Activated naive CD4-positive, alpha-beta T cell (primary cell): ENCODE results near the gene MET.
"Not testable (repeated sequence)": the region's sequence is repeated elsewhere in the genome, so short reads cannot be mapped to it uniquely, and the experiment has no call there.

Experiments used
- DNase-seq, 4 experiments: peaks; one replicate each; lab custom pipeline; 2025; lab: John Stamatoyannopoulos, UW

The MET gene

DNA sequence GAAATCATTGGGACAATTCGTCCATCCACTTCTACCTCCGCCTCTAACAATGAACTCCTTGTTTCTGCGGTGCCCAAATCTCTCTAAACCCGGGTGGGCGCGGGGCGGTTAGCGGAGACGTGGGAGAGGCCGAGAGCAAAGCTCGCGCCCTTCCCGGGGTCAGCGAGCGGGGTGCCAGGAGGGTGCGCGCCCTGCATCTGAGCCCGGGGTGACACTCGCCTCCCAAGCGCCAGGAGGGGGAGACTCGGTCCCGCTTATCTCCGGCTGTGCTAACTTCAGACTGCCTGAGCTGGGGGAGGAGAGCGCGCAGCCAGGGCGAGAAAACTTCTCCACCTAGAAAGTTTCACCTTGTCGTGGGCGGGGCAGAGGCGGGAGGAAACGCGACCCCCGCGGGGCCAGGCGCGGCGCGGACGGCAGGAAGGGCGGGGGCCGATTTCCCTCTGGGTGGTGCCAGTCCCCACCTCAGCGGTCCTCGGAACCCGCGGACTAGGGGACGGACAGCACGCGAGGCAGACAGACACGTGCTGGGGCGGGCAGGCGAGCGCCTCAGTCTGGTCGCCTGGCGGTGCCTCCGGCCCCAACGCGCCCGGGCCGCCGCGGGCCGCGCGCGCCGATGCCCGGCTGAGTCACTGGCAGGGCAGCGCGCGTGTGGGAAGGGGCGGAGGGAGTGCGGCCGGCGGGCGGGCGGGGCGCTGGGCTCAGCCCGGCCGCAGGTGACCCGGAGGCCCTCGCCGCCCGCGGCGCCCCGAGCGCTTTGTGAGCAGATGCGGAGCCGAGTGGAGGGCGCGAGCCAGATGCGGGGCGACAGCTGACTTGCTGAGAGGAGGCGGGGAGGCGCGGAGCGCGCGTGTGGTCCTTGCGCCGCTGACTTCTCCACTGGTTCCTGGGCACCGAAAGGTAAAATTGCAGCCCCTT lies at the start of gene MET:
Gene MET (plus strand): TSS at position 516 of the 915 bp plus-strand sequence. CDS start 26,889 bp downstream, outside the sequence.
- no peak for DNase-seq

DNA sequence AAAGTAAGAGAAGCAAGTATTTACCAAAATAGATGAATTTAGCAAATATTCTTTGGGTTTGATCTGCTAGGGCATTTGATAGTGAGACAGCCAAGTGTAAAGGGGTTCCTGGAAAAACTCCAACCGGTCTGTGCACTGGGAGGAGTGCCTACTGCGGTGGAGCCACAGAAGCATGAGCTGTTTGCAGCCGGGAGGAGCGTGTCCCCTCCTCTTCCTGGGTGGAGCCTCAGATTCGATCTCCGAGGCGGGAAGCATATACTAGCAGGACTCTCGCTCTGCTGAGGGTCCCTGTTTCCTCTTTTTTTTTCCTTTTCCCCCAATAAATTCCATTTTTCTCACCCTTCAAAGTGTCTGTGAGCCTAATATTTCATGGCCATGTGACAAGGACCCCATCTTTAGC lies 45.1 kb upstream of the MET start:
- DNase-seq: no peak

DNA sequence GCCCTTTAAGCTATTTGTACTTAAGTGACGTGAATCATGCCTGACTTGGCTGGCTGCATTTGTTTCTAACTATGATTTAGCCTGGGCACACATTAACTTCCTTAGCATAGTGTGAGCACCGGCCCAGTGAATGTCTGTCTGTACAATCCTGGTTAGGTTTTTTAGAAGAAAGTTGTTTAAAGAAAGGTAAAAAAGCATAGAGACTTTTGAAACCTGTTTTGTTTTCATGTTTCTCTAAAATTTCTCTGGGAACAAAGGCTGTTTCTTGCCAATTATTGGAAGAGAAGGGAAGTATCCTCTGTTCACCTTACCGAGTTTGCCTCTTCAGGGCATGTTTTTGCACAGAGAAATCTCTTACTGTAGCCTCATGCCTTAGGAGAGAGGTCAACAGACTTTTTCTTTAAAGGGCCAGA lies 42.9 kb upstream of the MET start:
- DNase-seq: no peak

DNA sequence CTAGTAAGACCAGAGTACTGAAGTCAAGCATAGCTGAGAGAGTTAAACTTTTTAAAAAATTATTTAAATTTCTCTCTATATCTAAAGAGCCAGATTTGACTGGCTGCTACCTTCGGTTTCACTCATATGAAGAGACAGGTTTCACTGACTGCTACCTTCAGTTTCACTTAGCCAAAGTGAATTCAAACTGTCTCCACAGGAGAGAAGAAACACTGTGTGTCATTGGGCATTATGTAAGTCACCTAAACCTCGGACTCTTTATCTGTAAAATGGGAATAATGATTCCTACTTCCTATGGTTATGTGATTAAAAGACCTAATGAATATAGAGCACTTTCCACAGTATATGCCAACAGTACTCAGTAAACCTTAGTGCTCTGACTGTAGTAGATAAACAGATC lies 41.6 kb upstream of the MET start:
- no peak for DNase-seq

DNA sequence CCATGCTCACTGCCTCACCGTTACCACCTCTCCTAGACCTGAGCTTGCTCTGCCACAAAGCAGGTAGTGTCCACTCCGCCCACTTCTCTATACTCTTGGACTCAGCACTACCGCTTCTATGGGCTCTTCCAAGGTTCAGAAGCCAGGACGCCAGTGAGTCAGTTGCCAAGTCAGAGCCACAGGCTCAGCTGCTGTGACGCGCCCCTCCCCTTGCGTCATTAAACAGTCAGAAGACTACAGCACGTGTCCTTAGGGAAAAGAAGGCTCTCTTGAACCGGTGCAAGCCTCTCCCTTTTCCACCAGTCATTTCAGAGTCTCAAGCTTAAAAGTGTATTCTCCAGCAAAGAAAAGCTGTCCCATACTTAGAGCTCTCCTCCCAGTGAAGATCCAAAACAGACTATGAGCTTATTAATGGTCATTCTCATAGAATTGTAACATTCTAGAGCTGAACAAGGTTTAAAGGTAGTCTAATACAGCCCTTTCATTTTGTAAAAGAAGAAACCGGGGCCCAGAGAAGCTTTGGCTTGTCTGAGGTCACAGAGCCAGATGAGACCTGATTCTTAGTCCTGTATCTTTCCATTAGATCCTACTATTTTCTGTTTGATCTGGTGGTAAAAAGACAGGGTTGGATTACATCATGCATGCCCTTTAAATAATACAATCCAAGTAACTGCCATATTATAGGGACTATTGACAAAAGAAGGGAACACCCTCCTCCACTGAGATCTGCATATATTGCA lies 40.9 kb upstream of the MET start:
- no peak for DNase-seq

DNA sequence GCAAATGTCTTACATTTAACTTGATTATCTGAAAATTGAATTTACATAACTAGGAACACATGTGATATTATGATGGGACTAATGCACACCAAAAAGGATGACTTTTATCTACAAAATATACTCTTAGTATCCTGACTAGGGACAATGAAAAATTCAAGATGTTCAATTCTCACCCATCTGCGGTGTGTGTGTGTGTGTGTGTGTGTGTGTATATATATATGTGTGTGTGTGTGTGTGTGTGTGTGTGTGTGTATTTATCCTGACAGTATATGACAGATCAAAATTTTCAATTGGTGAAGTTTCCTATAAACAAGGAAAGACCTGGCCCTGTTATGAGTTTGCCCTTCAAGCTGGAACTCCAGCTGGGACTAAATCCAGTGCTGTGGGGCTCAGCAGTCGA lies 40.3 kb upstream of the MET start:
- DNase-seq: no peak

DNA sequence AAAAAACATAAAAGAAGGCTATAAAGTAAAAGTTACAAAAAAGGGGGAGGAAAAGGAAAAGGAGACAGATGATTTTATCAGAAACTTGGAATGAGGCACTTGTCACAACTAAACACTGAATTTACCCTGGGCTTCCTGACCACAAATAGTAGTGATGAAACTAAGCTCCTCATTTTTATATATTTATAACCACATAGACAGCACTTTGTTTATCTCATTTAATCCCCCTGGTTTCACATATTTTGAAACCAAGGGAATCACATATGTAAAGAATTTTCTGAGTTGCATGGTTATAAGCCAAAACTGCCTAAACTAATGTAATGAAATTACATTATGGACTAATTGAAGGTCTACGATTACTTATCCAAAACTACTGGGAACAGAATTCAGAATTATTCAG lies 39.6 kb upstream of the MET start:
- no peak for DNase-seq

DNA sequence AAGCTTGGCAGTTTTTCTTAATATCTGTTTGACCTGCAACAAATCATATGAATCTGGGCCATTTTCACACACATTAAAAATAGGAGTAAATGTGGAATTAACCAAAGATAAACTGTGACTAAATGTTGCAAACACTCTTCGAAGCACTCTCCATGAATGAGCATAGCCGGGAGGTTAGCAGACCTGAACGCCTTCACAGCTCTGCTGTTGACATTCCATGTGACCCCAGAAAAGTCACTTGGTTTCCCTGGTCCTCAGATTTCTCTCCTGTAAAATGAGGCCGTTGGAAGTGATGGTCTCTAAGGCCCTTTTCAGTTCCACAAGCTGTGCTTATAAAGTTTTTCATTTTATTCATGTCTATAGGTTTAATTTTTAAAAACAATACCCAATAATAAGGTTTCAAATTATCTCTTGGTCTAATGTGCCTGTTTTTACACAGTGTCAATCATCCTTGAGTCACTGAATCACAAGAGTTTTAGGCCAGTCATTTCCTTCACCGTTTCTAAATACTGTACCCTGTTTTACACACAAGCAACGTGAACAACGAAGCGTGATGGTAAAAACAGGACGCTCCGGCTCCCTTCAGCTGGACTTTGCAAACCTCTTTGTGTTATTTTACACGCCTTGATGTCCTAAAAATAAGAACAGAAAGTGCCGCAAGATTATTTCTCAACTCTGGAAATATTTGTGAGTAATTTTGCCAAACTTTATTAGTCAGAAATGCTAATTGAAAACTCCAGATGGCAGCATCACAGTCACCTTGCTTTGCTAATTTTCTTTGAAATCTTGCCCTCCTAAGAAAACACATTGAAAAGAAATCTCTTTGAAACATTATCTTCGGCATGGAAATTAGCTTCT lies 38.6 kb upstream of the MET start:
- no peak for DNase-seq

DNA sequence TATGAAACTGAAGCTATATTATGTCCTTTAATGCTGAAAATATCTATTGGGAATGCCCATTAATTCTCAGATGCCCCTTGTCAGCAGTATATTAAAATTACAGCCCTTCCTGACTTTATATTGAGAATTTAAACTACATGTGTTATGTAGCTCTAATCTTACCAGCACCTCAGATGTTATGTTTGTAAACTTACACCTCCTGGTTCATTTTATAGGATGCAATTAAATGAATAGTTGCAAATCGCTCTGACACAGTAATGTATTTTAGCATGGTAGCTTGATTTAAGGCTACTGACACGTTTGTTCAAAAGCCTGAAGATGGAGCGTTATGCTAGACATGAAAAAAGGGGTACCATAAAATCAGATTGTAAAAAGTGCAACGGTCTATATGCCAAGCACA lies 35.0 kb upstream of the MET start:
- DNase-seq: no peak

DNA sequence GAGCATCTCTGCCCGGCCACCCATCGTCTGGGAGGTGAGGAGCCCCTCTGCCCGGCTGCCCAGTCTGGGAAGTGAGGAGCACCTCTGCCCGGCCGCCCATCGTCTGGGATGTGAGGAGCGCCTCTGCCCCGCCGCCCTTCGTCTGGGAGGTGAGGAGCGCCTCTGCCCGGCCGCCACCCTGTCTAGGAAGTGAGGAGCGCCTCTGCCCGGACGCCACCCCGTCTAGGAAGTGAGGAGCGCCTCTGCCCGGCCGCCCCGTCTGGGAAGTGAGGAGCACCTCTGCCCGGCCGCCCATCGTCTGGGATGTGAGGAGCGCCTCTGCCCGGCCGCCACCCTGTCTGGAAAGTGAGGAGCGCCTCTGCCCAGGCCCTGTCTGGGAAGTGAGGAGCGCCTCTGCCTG lies 33.4 kb upstream of the MET start:
- DNase-seq: not testable (repeated sequence)

DNA sequence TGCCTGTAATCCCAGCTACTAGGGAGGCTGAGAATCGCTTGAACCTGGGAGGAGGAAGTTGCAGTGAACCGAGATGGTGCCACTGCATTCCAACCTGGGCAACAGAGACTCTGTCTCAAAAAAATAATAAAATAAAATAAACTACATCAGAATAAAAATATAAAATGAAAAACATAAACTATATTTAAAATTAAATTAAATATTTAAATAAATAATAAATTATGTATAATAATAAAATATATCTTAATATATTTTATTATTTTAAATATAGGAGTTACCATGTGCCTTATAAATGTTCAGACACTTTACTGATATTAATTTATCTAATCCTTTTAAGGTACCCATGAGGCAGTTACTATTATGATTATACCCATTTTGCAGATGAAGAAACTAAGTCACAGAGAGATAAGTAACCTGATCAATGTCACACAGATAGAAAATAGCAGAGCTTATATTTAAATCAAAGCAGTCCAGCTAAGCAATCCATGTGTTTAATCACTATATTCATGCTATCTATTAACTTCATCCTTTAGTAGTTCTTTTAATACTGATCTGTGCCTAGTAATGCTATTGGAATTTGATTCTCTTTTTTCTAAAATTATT lies 30.3 kb upstream of the MET start:
- DNase-seq: no peak

DNA sequence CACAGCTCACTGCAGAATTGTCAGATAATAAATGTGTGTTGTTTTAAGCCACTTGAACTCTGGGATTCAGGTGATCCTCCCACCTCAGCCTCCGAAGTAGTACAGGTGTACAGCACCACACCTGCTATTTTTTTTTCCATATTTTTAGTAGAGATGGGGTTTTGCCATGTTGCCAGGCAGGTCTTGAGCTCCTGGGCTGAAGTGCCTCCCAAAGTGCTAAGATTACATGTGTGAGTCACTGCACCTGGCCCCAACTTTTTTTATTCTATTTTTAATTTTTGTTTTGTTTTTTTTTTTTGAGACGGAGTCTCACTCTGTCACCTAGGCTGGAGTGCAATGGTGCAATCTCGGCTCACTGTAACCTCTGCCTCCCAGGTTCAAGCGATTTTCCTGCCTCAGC lies 28.8 kb upstream of the MET start:
- DNase-seq: not testable (repeated sequence)

DNA sequence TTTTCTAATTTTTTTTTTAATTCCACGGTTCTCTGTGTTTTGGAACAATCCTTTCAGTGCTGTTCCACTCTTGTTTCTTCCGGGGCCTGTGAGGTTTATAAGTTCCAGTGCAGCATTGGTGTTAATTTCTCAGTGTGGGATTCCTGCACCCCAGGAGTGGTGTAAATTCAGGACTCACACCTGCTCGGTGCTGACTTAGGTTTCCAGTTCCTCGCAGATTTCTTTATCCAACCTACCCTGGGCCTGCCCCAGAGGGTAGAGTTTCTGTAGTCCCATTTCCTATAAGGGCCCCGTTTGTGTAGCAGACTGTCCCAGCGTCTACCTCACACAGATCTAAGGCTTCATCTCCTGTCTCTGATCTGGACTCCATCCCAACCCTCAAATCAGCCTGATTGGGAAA lies 27.4 kb upstream of the MET start:
- no peak for DNase-seq

DNA sequence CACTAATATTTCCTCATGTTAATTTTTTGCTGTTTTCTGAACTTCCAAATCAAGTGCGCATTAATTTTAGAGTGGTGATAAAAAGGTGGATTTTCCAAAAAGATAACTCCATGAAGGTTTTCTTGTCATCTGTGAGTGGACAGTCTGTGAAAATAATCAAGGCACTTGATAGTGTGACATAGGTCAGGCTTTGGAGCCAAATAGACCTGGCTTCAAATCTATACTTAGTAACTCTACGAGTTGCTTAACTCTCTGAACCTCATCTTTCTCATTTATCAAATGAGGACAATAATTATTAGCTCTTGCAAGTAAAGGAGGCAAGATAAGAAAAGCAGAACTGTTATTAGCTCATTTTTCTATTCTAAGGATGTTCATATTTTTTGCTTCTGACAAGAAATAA lies 24.7 kb upstream of the MET start:
- DNase-seq: no peak

DNA sequence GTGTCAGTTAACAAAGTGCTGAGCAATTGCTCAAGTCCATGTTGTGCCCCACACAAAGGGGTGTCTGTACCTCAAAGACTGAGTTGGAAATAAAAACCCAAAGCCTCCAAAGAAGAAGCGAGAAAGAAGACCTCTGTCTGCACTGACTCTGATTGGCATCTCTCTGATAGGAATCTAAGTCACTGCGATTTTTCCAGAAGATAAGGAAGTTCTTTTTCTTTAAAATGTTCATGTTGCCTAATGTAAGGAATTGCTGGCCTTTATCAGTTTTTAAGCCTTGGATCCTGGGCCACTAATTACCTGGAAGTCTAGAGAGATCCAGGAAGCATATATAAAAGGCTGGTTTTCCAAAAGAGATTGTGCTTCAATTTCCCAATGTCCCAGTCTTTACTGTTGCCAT lies 24.1 kb upstream of the MET start:
- DNase-seq: no peak

DNA sequence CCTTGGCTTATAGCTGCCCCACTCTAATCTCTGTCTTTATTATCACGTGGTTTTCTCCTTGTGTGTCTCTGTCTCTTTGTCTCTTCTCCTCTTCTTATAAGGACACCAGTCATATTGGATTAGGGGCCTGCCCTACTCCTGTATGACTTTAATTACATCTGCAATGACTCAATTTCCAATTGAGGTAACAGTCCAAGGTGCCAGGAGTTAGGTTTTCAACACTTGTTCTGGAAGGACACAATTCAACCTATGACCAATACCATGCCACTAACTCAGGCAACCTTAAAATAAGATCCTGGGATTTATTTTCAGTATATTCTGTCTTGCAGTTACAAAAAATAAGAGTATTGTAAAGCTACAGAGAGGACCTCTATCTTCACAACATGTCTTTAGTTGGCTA lies 21.6 kb upstream of the MET start:
- no peak for DNase-seq

DNA sequence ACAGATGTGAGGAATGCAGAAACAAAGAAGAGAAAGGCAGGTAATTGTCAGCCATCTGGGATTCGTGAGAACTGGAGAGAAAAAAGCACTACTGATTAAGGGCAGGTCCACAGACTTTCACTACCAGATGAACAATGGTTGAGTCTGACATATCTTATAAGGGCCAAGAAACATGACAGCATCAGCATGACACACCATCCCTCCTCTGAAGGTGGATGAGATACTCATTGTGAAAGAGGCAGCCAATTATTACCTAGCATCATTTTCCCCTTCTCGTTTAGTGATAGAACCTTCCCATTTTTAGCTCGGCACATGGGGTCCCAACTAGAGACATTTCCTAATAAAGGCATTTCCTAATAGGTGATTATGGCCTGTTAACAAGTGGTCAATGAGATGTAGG lies 19.2 kb upstream of the MET start:
- DNase-seq: no peak

DNA sequence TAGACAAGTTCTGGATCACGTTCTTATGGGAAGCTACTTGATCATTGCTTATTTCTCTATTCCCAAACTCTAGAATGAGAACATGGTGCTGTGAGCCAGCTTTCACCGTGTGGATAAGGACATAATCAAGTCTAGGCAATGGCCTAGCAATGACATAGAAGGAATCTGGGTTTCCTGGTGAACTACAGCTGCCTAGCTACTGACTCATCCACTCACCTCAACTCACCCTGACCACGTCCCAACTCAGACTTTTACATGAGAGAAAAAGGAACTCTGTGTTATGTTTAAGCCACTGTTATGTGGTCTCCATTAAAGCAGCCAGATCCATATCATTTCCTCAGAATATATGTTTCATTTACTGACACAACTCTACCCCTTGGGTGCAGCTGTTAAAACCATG lies 18.8 kb upstream of the MET start:
- DNase-seq: no peak

DNA sequence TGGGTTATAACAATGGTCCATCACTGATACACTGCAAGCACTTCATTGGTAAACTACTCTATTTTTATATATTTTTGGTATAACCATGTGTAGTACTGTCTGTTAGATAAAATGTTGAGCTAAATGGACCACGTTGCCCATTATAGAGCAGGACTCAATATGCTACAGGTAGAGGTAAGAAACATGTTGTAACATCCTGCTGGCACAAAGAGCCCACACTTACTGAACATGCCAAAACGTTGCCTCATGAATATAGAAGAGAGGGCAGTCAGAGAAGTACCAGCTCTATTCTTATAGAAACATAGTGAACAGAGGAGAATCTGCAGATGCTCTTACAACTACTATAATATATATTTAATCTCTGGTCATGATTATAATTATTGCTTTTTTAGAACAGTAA lies 18.4 kb upstream of the MET start:
- DNase-seq: no peak

DNA sequence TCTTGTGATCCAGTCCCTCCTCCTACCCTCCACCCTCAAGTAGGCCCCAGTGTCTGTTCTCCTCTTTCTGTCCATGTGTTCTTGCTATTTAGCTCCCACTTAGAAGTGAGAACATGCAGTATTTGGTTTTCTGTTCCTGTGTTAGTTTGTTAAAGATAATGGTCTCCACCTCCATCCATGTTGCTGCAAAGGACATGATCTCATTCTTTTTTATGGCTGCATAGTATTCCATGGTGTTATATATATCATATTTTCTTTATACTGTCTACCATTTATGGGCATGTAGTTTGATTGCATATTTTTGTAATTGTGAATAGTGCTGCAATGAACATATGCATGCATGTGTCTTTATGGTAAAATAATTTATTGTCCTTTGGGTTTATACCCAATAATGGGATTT lies 12.7 kb upstream of the MET start:
- DNase-seq: not testable (repeated sequence)

DNA sequence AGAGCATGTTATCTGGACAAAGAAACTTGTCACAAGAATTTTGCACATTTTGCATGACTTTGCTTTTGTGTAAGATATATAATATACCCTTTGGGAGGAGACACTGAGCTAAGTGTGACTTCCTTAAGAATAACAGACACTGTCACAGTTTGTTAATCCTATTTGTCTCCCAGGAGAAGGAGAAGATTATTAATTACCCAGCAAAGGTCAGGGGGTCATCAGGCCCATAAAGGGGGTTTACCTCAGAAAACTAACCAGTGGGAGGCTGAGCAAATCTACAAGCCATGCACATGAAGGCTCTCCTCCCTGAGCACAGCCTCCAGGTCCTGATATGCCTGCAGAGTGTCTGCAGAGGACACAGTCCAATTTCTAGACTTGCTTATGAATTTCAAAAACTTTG lies 10.1 kb upstream of the MET start:
- DNase-seq: no peak

DNA sequence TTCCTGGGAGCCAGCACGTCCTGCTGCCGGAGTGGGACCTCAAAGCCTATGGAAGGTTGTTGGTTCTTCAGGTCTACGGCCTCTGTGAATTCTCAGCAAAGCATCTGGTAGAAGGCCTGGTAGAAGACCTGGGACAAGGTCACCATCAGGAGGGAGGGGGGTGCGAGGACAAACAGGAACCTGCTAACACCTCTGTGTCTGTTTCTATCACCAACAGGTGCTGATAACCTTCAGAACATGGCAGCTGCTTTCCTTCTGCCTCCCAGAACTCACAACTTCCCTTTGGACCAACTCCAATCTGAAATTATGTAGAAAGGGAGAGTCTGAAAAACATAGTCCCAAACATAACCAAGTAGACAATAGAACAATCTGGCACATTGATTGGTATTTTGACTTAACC lies 8.3 kb upstream of the MET start:
- no peak for DNase-seq
